Spleen (tissue), 11 donors: ENCODE measurements around the gene OR2F2. TPM values are rescaled to one million over a fixed set of nuclear protein-coding genes. Genes with fewer than 3 reads are reported as not detected.

Experiments used
- DNase-seq: peaks from one replicate; pipeline ENCODE4 v3.0.0-alpha.2; 2020
- H3K27ac ChIP-seq, 8 donors: fragments of 200-600 bp; sonication (generic) in 7 of 8; 1 replicate in 4 of 8; 2 replicates in 4 of 8; pipeline versions ENCODE4 v1.5.0 to v1.8.0; 2016 to 2021; ENCODE audit warnings: inconsistent platforms in 4 of 8, mild to moderate bottlenecking in 4 of 8, moderate library complexity in 1 of 8
- H3K27me3 ChIP-seq, 7 donors: fragments of 200-600 bp; sonication (generic) in 6 of 7; replicated peaks in 1 of 7; 1 replicate in 4 of 7; 2 replicates in 3 of 7; pipeline versions ENCODE4 v1.5.0 to v1.8.0; 2016 to 2021; ENCODE audit warnings: inconsistent platforms in 3 of 7, mild to moderate bottlenecking in 1 of 7
- H3K36me3 ChIP-seq, 6 donors: fragments of 200-600 bp; sonication (generic) in 5 of 6; 1 replicate in 4 of 6; 2 replicates in 2 of 6; pipeline versions ENCODE4 v1.5.0 to v1.8.0; 2016 to 2021; ENCODE audit warnings: inconsistent platforms in 2 of 6
- H3K4me1 ChIP-seq, 6 donors: fragments of 200-600 bp; sonication (generic) in 5 of 6; 1 replicate in 3 of 6; 2 replicates in 3 of 6; pipeline versions ENCODE4 v1.5.0 to v1.8.0; 2016 to 2021; ENCODE audit warnings: inconsistent platforms in 3 of 6
- H3K4me3 ChIP-seq, 8 donors: fragments of 200-600 bp; sonication (generic) in 7 of 8; 1 replicate in 4 of 8; 2 replicates in 4 of 8; pipeline versions ENCODE4 v1.5.0 to v1.8.0; 2016 to 2021; ENCODE audit warnings: inconsistent platforms in 4 of 8, mild to moderate bottlenecking in 4 of 8, moderate library complexity in 2 of 8
- H3K9me3 ChIP-seq, 8 donors: fragments of 200-600 bp; sonication (generic) in 7 of 8; 1 replicate in 4 of 8; 2 replicates in 4 of 8; pipeline versions ENCODE4 v1.5.0 to v1.8.0; 2016 to 2021; ENCODE audit warnings: inconsistent platforms in 4 of 8
- POLR2A ChIP-seq, 3 donors: fragments of 450-650 bp; IDR thresholded peaks; one replicate each; pipeline ENCODE4 v1.5.1; 2017; ENCODE audit warnings: antibody characterized with exemption in 3 of 3, mild to moderate bottlenecking in 1 of 3
- POLR2AphosphoS5 ChIP-seq, 3 donors: sonication (generic); formaldehyde crosslinking; IDR thresholded peaks; one replicate each; pipeline ENCODE4 v1.5.1; 2017; ENCODE audit warnings: antibody characterized with exemption in 3 of 3
- WGBS, 5 donors: extraction: QIAGEN DNeasy Blood & Tissue Kit in 3 of 5; methylation state at CpG; one replicate each; pipeline versions ENCODE4 v1.1.5 to v1.1.7; 2013 to 2018; 5-methylcytosine and 5-hydroxymethylcytosine counted together
- intact Hi-C: fragments of 100-400 bp; cut with DNase I; formaldehyde crosslinking; loops from one replicate; pipeline ENCODE4 v1.15.0; 2023; ENCODE audit warnings: low total_unique reads
- polyA plus RNA-seq, 3 donors: library from polyadenylated mRNA; stranded (reverse); fragments of 200-250 nt; gene quantifications; one replicate each; pipeline ENCODE4 v1.2.1, GENCODE V29; 2013
- total RNA-seq, 7 donors: library from RNA; depleted of rRNA in 3 of 7; stranded (reverse); fragments of >200 nt in 3 of 7; fragmentation: NEBNext Ultra II Directional in 4 of 7; extraction: Animal tissue kit (Norgen Biotek cat#: 25700) in 4 of 7; gene quantifications; one replicate each; pipeline versions ENCODE4 v1.1.0 to v1.2.1, GENCODE V29; 2016 to 2021
- TF ChIP-seq, protein P1 (sequence below), 11 experiments: fragments of 200-600 bp in 7 of 11; fragments of 450-650 bp in 4 of 11; sonication (generic) in 4 of 11; IDR thresholded peaks in 8 of 11; conservative IDR thresholded peaks in 3 of 11; 1 replicate in 7 of 11; 2 replicates in 4 of 11; pipeline versions ENCODE4 v1.4.0 to v1.8.0; 2016 to 2021; ENCODE audit warnings: antibody characterized with exemption in 11 of 11, inconsistent platforms in 4 of 11, mild to moderate bottlenecking in 1 of 11
- donor health status: healthy with polysubstance abuse.
- donor health status: DM: no; HTN: no; CAD: no; lungs with moderate emphysema.
- donor health status: DM: no; HTN: no; CAD: no.
- donor health status: Bipolar disorder and iron deficiency.
- donor health status: healthy.
- donor health status: DM: no; HTN: no; CAD: no.
- donor health status: DM: yes; HTN: yes; CAD: no.

OR2F2 gene
- total and polyA plus RNA-seq, 10 donors: not detected

DNA sequence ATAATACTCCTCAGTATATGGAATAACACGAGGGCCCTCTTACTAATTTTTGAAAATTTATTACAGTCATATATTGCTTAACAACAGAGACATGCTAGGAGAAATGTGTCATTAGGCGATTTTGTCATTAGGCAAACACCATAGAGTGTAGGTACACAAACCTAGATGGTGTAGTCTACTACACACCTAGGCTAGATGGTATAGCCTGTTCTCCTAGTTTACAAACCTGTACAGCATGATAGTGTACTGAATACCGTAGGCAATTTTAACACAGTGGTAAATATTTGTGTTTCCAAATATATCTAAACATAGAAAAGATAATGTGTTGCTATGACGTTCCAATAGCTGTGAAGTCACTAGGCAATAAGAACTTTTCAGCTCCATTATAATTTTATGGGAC is 32.4 kb downstream of the OR2F2 start:
- no peak overlapping the region for H3K4me3 ChIP-seq
- WGBS, 5 donors: 75 to 86% (median 80%) methylated on average over 4 of the region's 4 CpGs
- no peak for TF ChIP-seq POLR2A (IDR thresholded peaks at IDR 0.05)
- TF ChIP-seq, protein P1, sequence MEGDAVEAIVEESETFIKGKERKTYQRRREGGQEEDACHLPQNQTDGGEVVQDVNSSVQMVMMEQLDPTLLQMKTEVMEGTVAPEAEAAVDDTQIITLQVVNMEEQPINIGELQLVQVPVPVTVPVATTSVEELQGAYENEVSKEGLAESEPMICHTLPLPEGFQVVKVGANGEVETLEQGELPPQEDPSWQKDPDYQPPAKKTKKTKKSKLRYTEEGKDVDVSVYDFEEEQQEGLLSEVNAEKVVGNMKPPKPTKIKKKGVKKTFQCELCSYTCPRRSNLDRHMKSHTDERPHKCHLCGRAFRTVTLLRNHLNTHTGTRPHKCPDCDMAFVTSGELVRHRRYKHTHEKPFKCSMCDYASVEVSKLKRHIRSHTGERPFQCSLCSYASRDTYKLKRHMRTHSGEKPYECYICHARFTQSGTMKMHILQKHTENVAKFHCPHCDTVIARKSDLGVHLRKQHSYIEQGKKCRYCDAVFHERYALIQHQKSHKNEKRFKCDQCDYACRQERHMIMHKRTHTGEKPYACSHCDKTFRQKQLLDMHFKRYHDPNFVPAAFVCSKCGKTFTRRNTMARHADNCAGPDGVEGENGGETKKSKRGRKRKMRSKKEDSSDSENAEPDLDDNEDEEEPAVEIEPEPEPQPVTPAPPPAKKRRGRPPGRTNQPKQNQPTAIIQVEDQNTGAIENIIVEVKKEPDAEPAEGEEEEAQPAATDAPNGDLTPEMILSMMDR (IDR thresholded peaks at IDR 0.05 in 8 of 11, conservative IDR thresholded peaks at IDR 0.05 in 3 of 11): no peak
- TF ChIP-seq POLR2AphosphoS5 (IDR thresholded peaks at IDR 0.05): no peak
- DNase-seq: no peak
- H3K27me3 ChIP-seq: no peaks in the 10 kb centered on the region
- intact Hi-C loops: no loop called here
- no peaks in the 10 kb centered on the region for H3K36me3 ChIP-seq
- H3K4me1 ChIP-seq: no peaks in the 10 kb centered on the region
- H3K9me3 ChIP-seq: peaks cover 0 to 5% (median 2%) of the 10 kb centered on the region in 8 donors
- no peak overlapping the region for H3K27ac ChIP-seq

DNA sequence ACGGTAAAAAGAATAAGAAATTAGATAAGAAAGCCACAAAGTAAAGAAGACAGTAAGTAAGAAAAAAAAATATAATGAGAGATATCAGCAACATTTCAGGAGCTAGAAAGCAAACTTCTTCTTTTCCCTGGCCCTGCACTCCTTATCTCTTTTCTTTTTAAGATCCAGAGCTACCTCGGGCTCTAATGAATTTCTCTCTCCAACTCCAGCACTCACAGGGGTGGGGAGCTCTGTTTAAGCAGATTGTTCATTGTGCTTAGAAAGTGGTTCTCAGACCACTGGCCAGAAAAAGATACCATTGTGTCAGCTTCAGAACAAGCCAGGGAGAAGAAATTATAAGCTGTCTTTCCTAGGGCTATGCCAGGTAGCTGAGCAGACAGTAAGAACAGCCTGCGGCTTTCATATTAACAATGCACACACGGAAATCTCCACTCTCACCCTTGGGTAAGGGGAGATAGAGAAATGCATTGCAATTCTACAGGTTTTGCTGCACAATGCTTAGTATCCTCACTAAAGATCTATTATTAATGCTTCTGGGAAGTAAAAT is 38.9 kb downstream of the OR2F2 start:
- no peaks in the 10 kb centered on the region for H3K36me3 ChIP-seq
- H3K9me3 ChIP-seq: peaks cover 0 to 5% (median 2%) of the 10 kb centered on the region in 8 donors
- H3K4me1 ChIP-seq: no peaks in the 10 kb centered on the region
- DNase-seq: no peak
- intact Hi-C loops: no loop called here
- 72 to 84% (median 78%) methylated on average over 4 of the region's 4 CpGs for WGBS, 5 donors
- H3K27me3 ChIP-seq: no peaks in the 10 kb centered on the region
- TF ChIP-seq, protein P1 (IDR thresholded peaks at IDR 0.05 in 8 of 11, conservative IDR thresholded peaks at IDR 0.05 in 3 of 11): no peak
- TF ChIP-seq POLR2A (IDR thresholded peaks at IDR 0.05) (no peak), POLR2AphosphoS5 (IDR thresholded peaks at IDR 0.05) (no peak)
- H3K4me3 ChIP-seq: no peak overlapping the region
- H3K27ac ChIP-seq: no peak overlapping the region

DNA sequence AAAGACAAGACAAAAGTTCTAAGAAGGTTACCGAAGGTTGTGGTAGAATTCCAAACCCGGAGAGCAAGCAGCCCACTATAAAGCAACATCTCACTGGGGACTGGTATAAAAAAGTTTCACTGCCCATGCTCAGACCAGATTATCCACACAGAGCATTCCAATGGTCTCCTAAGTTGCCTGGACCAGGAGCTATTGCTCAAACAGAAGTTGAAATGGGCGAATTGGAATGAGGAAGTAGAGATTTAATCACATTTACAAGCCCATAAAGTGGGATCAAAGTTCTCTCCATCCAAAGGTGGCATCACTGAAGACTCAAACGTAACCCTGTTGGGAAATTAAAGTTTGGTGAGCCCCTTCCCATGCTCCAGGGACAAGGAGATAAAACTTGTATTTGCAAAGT is 39.4 kb downstream of the OR2F2 start:
- Histone ChIP-seq H3K27ac (no peak overlapping the region), H3K36me3 (no peaks in the 10 kb centered on the region), H3K9me3 (peaks cover 0 to 5% (median 2%) of the 10 kb centered on the region in 8 donors), H3K4me3 (no peak overlapping the region), H3K27me3 (no peaks in the 10 kb centered on the region), H3K4me1 (no peaks in the 10 kb centered on the region)
- 70 to 77% (median 73%) methylated on average over 4 of the region's 4 CpGs for WGBS, 5 donors
- TF ChIP-seq, protein P1 (IDR thresholded peaks at IDR 0.05 in 8 of 11, conservative IDR thresholded peaks at IDR 0.05 in 3 of 11): no peak
- TF ChIP-seq POLR2AphosphoS5 (IDR thresholded peaks at IDR 0.05): no peak
- TF ChIP-seq POLR2A (IDR thresholded peaks at IDR 0.05): no peak
- intact Hi-C loops: no loop called here
- no peak for DNase-seq

GRCh38 chr7:143975617-143976016 is 40.6 kb downstream of the OR2F2 start:
- Histone ChIP-seq H3K27ac (no peak overlapping the region), H3K27me3 (no peaks in the 10 kb centered on the region), H3K36me3 (no peaks in the 10 kb centered on the region), H3K4me3 (no peak overlapping the region), H3K9me3 (peaks cover 0 to 5% (median 2%) of the 10 kb centered on the region in 8 donors), H3K4me1 (no peaks in the 10 kb centered on the region)
- WGBS, 5 donors: 67 to 73% (median 69%) methylated on average over 1 of the region's 1 CpG
- intact Hi-C loops: no loop called here
- no peak for DNase-seq
- no peak for TF ChIP-seq POLR2A (IDR thresholded peaks at IDR 0.05)
- TF ChIP-seq, protein P1 (IDR thresholded peaks at IDR 0.05 in 8 of 11, conservative IDR thresholded peaks at IDR 0.05 in 3 of 11): no peak
- TF ChIP-seq POLR2AphosphoS5 (IDR thresholded peaks at IDR 0.05): no peak
